HEK293 (cell line): ENCODE data around the gene LHX5.
"Not testable (repeated sequence)": the region's sequence is repeated elsewhere in the genome, so short reads cannot be mapped to it uniquely, and the experiment has no call there.

ENCODE experiments used
- CTCF ChIA-PET: fragments of 350-600 bp; formaldehyde crosslinking; extraction: SDS; loops from one replicate; lab custom pipeline; 2021; ENCODE audit warnings: antibody characterized with exemption; lab: Yijun Ruan, JAX
- POLR2A ChIA-PET: fragments of 300-600 bp; formaldehyde crosslinking; extraction: SDS; loops from one replicate; lab custom pipeline; 2020; ENCODE audit warnings: antibody characterized with exemption, inconsistent platforms; lab: Yijun Ruan, JAX
- H3K27ac ChIP-seq: fragments of 200-500 bp; sonication (Bioruptor generic); 2 replicates; pipeline ENCODE4 v1.5.1; 2014; ENCODE audit warnings: low read depth, low read length, control low read depth, inconsistent platforms; ENCODE audit errors: extremely low read depth
- H3K36me3 ChIP-seq, 2 experiments: fragments of 200-500 bp in 1 of 2; sonication (Bioruptor generic) in 1 of 2; 1 replicate in 1 of 2; 2 replicates in 1 of 2; pipeline ENCODE4 v1.5.1; 2014 to 2017; ENCODE audit warnings: inconsistent platforms in 2 of 2, low read length in 2 of 2; ENCODE audit not compliant: control insufficient read depth in 2 of 2, insufficient read depth in 1 of 2
- H3K4me1 ChIP-seq: fragments of 200-500 bp; sonication (Bioruptor generic); 2 replicates; pipeline ENCODE4 v1.5.1; 2014; ENCODE audit warnings: mild to moderate bottlenecking, low read length, inconsistent platforms; ENCODE audit not compliant: control insufficient read depth, insufficient read depth
- H3K4me3 ChIP-seq: 2 replicates; pipeline ENCODE4 v1.5.1; 2011; ENCODE audit warnings: low read depth, mild to moderate bottlenecking, control low read depth, low read length, moderate library complexity
- H3K9me3 ChIP-seq: fragments of 200-500 bp; sonication (Bioruptor generic); 2 replicates; pipeline ENCODE4 v1.5.1; 2014; ENCODE audit warnings: low read depth, low read length, inconsistent platforms; ENCODE audit not compliant: control insufficient read depth, insufficient read depth
- EGR2 ChIP-seq: fragments of 450-650 bp; formaldehyde crosslinking; IDR thresholded peaks from 2 replicates; pipeline ENCODE4 v1.5.1; 2016; ENCODE audit warnings: low read depth, missing biosample characterization, missing genetic modification characterization
- HOXD13 ChIP-seq: sonication (generic); formaldehyde crosslinking; IDR thresholded peaks from 2 replicates; pipeline ENCODE4 v1.8.0; 2022; ENCODE audit warnings: missing genetic modification reagents, borderline replicate concordance
- MYNN ChIP-seq: fragments of 450-650 bp; formaldehyde crosslinking; IDR thresholded peaks from 2 replicates; pipeline ENCODE4 v1.5.1; 2016; ENCODE audit warnings: missing biosample characterization, missing genetic modification characterization, borderline replicate concordance
- TCF7L2 ChIP-seq: IDR thresholded peaks from 2 replicates; pipeline ENCODE4 v1.6.1; 2011; ENCODE audit warnings: low read depth, mild to moderate bottlenecking, inconsistent platforms, low read length, moderate library complexity, borderline replicate concordance
- ZBTB1 ChIP-seq: fragments of 450-650 bp; formaldehyde crosslinking; IDR thresholded peaks from 2 replicates; pipeline ENCODE4 v1.5.1; 2016; ENCODE audit warnings: missing biosample characterization, missing genetic modification characterization
- ZBTB48 ChIP-seq: fragments of 450-650 bp; formaldehyde crosslinking; IDR thresholded peaks from 2 replicates; pipeline ENCODE4 v1.5.1; 2016; ENCODE audit warnings: missing biosample characterization, missing genetic modification characterization
- ZFHX2 ChIP-seq: fragments of 450-650 bp; formaldehyde crosslinking; conservative IDR thresholded peaks from 2 replicates; pipeline ENCODE4 v1.5.1; 2016; ENCODE audit warnings: missing biosample characterization, missing genetic modification characterization
- ZIC2 ChIP-seq: fragments of 450-650 bp; formaldehyde crosslinking; IDR thresholded peaks from 2 replicates; pipeline ENCODE4 v1.5.1; 2016; ENCODE audit warnings: missing biosample characterization, missing genetic modification characterization
- ZNF366 ChIP-seq: fragments of 450-650 bp; formaldehyde crosslinking; conservative IDR thresholded peaks from 2 replicates; pipeline ENCODE4 v1.5.1; 2016; ENCODE audit warnings: missing biosample characterization, missing genetic modification characterization
- ZNF510 ChIP-seq: fragments of 450-650 bp; formaldehyde crosslinking; IDR thresholded peaks from 2 replicates; pipeline ENCODE4 v1.5.1; 2018; ENCODE audit warnings: mild to moderate bottlenecking, missing genetic modification characterization, missing biosample characterization; ENCODE audit not compliant: insufficient replicate concordance
- ZNF626 ChIP-seq: fragments of 450-650 bp; sonication (Bioruptor Pico); formaldehyde crosslinking; IDR thresholded peaks from 2 replicates; pipeline ENCODE4 v1.5.1; 2018; ENCODE audit warnings: missing biosample characterization, missing genetic modification characterization, inconsistent platforms
- ZNF629 ChIP-seq: fragments of 450-650 bp; formaldehyde crosslinking; IDR thresholded peaks from 2 replicates; pipeline ENCODE4 v1.5.1; 2017; ENCODE audit warnings: missing biosample characterization, missing genetic modification characterization
- ZNF768 ChIP-seq: fragments of 450-650 bp; formaldehyde crosslinking; IDR thresholded peaks from 2 replicates; pipeline ENCODE4 v1.5.1; 2018; ENCODE audit warnings: missing biosample characterization, mild to moderate bottlenecking, missing genetic modification characterization
- ZSCAN23 ChIP-seq: fragments of 450-650 bp; formaldehyde crosslinking; IDR thresholded peaks from 2 replicates; pipeline ENCODE4 v1.5.1; 2016; ENCODE audit warnings: missing biosample characterization, missing genetic modification characterization
- TF ChIP-seq, protein P1 (sequence below): fragments of 450-650 bp; IDR thresholded peaks from 2 replicates; pipeline ENCODE4 v1.5.1; 2018; ENCODE audit warnings: missing biosample characterization, missing genetic modification characterization
- TF ChIP-seq, protein P2 (sequence below): fragments of 450-650 bp; formaldehyde crosslinking; IDR thresholded peaks from 2 replicates; pipeline ENCODE4 v1.5.1; 2017; ENCODE audit warnings: missing biosample characterization, missing genetic modification characterization
- TF ChIP-seq, protein P3 (sequence below): fragments of 450-650 bp; formaldehyde crosslinking; IDR thresholded peaks from 2 replicates; pipeline ENCODE4 v1.5.1; 2016; ENCODE audit warnings: missing biosample characterization, missing genetic modification characterization, low read depth

The LHX5 gene

DNA sequence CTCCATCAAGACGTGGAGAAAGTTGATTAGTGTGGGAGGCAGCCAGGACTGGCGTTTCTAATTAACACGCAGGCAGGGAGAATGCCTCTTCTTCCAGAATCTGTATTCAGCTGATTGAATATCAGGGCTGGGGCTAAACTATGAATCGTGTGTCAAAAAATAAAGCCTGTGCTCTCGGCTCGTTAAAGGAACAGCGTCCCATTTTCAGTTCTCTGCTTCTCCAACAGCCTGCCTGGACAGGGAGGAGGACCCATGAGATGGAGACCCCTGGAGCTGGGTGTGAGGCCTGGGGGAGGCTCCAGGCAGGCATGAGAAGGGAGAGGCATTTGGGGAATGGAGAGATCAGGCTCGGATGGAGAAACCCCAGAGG is 28.6 kb upstream of the LHX5 start (continued):
- TF ChIP-seq MYNN = no peak

DNA sequence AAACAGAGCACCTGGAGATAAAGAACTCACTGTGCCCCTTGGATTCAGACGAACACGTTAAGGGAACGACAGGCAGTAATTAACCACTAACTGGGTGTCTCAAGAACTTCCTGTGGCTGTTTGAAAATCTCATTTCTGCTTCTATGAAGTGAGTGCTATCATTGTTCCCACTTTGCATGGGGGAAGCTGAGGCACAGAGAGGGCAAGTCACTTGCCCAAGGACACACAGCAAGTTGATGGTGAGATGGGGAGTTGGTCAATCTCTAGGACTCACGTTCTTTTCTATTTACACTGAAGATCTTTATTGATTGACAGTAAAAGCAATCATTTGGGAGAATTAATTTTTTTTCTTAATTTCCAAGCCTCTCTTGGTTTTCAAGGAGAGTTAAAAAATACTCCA is 26.8 kb upstream of the LHX5 start:
- CTCF ChIA-PET = no interaction called here
- no peaks in the 10 kb centered on the region for H3K36me3 ChIP-seq
- no peak for TF ChIP-seq ZNF629 (tag by site-specific recombination)
- TF ChIP-seq ZNF768 = peak; percentile 67; the same call in 1 of the 2 replicates
- TF ChIP-seq, all 188 proteins: peak for 1
- Histone ChIP-seq H3K4me1 (no peaks in the 10 kb centered on the region), H3K9me3 (no peaks in the 10 kb centered on the region), H3K4me3 (no peak overlapping the region), H3K27ac (no peak overlapping the region)
- POLR2A ChIA-PET = no interaction called here

DNA sequence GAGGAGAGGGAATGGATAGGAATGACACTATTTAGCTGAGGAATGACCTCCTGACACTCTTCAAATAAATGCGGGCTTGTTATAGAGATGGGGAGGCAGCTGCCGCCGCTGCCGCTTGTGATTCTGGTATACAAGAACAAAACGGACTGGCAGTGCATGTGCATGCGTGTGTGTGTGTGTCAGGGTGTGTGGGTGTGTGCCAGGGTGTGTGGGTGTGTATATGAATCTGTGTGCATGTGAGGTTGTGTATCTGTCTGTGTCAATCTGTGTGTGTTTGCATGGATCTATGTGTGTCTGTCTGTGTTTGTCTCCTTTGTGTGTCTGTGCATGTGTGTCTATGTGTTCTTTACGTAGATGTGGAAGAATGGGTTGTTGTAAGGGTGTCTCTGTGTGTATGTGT is 26.0 kb upstream of the LHX5 start:
- TF ChIP-seq TCF7L2 = no peak
- TF ChIP-seq ZIC2 (tag by site-specific recombination) = no peak
- no peak for TF ChIP-seq ZNF366 (tag by site-specific recombination)
- TF ChIP-seq HOXD13 (CRISPR knock-in tag) = no peak
- peak; percentile 52; the same call in 1 of the 2 replicates for TF ChIP-seq ZFHX2
- TF ChIP-seq ZNF626 (tag by site-specific recombination) = no peak
- no peak for TF ChIP-seq ZNF510 (tag by site-specific recombination)
- TF ChIP-seq ZBTB1 (tag by site-specific recombination) = no peak
- TF ChIP-seq, protein P1, sequence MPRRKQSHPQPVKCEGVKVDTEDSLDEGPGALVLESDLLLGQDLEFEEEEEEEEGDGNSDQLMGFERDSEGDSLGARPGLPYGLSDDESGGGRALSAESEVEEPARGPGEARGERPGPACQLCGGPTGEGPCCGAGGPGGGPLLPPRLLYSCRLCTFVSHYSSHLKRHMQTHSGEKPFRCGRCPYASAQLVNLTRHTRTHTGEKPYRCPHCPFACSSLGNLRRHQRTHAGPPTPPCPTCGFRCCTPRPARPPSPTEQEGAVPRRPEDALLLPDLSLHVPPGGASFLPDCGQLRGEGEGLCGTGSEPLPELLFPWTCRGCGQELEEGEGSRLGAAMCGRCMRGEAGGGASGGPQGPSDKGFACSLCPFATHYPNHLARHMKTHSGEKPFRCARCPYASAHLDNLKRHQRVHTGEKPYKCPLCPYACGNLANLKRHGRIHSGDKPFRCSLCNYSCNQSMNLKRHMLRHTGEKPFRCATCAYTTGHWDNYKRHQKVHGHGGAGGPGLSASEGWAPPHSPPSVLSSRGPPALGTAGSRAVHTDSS (tag by site-specific recombination) = no peak
- TF ChIP-seq, protein P2, sequence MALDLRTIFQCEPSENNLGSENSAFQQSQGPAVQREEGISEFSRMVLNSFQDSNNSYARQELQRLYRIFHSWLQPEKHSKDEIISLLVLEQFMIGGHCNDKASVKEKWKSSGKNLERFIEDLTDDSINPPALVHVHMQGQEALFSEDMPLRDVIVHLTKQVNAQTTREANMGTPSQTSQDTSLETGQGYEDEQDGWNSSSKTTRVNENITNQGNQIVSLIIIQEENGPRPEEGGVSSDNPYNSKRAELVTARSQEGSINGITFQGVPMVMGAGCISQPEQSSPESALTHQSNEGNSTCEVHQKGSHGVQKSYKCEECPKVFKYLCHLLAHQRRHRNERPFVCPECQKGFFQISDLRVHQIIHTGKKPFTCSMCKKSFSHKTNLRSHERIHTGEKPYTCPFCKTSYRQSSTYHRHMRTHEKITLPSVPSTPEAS (tag by site-specific recombination) = peak; percentile 78
- no peak for TF ChIP-seq ZBTB48 (tag by site-specific recombination)
- peak; percentile 57; the same call in 1 of the 2 replicates for TF ChIP-seq EGR2
- TF ChIP-seq, all 188 proteins: peak for 3
- no peaks in the 10 kb centered on the region for H3K4me1 ChIP-seq
- CTCF ChIA-PET = no interaction called here
- no peaks in the 10 kb centered on the region for H3K36me3 ChIP-seq
- POLR2A ChIA-PET = no interaction called here
- H3K4me3 ChIP-seq = no peak overlapping the region
- no peaks in the 10 kb centered on the region for H3K9me3 ChIP-seq
- H3K27ac ChIP-seq = no peak overlapping the region

DNA sequence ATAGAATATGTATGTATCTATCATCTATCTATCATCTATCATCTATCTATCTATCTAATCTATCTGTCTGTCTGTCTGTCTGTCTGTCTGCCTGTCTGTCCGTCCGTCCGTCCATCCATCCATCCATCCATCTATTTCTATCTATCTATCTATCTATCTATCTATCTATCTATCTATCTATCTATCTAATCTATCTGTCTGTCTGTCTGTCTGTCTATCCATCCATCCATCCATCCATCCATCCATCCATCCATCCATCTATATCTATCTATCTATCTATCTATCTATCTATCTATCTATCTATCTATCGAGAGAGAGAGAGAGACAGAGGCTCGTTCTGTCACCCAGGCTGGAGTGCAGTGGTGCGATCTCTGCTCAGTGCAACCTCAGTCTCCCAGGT is 24.3 kb upstream of the LHX5 start:
- CTCF ChIA-PET, H3K27ac ChIP-seq, H3K4me3 ChIP-seq, H3K4me1 ChIP-seq, H3K36me3 ChIP-seq, POLR2A ChIA-PET, H3K9me3 ChIP-seq: not testable (repeated sequence)
- TF ChIP-seq ZNF366 (tag by site-specific recombination) = peak; percentile 66

DNA sequence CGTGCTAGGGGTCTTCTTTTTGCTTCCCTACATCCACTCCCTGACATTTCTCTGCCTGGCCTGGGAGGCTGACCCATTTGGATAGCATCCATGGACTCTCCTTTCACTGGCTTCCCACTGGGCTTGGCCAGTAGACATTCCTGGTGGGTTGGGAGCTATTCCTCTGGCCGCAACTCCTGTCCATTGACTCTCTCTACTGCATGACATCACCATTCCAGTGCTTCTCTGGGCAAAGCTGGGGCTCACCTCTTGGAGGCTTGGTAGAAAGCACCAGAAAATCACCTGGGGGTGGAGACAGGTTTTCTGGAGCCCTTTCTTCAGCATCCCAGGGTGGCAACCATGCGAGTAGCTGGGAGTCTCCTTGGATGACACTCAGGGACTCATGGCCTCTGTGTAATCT is 16.7 kb upstream of the LHX5 start:
- Histone ChIP-seq H3K4me3 (no peak overlapping the region), H3K36me3 (no peaks in the 10 kb centered on the region), H3K9me3 (no peaks in the 10 kb centered on the region), H3K27ac (no peak overlapping the region), H3K4me1 (no peaks in the 10 kb centered on the region)
- no peak for TF ChIP-seq ZSCAN23 (tag by site-specific recombination)
- TF ChIP-seq, protein P3, sequence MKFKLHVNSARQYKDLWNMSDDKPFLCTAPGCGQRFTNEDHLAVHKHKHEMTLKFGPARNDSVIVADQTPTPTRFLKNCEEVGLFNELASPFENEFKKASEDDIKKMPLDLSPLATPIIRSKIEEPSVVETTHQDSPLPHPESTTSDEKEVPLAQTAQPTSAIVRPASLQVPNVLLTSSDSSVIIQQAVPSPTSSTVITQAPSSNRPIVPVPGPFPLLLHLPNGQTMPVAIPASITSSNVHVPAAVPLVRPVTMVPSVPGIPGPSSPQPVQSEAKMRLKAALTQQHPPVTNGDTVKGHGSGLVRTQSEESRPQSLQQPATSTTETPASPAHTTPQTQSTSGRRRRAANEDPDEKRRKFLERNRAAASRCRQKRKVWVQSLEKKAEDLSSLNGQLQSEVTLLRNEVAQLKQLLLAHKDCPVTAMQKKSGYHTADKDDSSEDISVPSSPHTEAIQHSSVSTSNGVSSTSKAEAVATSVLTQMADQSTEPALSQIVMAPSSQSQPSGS (tag by site-specific recombination) = 0 out of 2 replicates have a peak, but pooled peaks have one; percentile 19
- ChIA-PET POLR2A (no interaction called here), CTCF (no interaction called here)
